RWPE1 (cell line): ENCODE measurements around the gene ULBP2.
"Not testable (repeated sequence)": the region's sequence is repeated elsewhere in the genome, so short reads cannot be mapped to it uniquely, and the experiment has no call there.

ENCODE experiments used
- CTCF ChIA-PET: fragments of 350-600 bp; sonication (Branson Sonifier 250); formaldehyde crosslinking; extraction: SDS; loops from one replicate; lab custom pipeline; 2021; lab: Yijun Ruan, JAX
- POLR2A ChIA-PET: fragments of 400-600 bp; formaldehyde crosslinking; extraction: SDS; loops from one replicate; lab custom pipeline; 2020; ENCODE audit warnings: antibody characterized with exemption; ENCODE audit not compliant: low non-redundant PET; lab: Yijun Ruan, JAX
- DNase-seq: peaks from one replicate; pipeline ENCODE4 v3.0.0; 2012; ENCODE audit warnings: low spot score
- H3K27ac ChIP-seq: fragments of 450-650 bp; 2 replicates; pipeline ENCODE4 v1.5.1; 2017
- CTCF ChIP-seq: fragments of 450-650 bp; conservative IDR thresholded peaks from 2 replicates; pipeline ENCODE4 v1.5.1; 2017; ENCODE audit warnings: low read depth, mild to moderate bottlenecking

ULBP2 gene

GRCh38 chr6:149907317-149907716 lies 34.5 kb upstream of the ULBP2 start:
- no peak for DNase-seq
- TF ChIP-seq CTCF: no peak
- POLR2A ChIA-PET: no interaction called here
- no peak overlapping the region for H3K27ac ChIP-seq
- CTCF ChIA-PET: interaction anchor here (0.6 kb wide), 1 partner anchor 128 kb away, joined by 3 read pairs; no protein-coding TSS in a partner anchor

GRCh38 chr6:149908480-149908879 lies 33.3 kb upstream of the ULBP2 start:
- H3K27ac ChIP-seq, POLR2A ChIA-PET, DNase-seq: not testable (repeated sequence)
- CTCF ChIA-PET: interaction anchor here (0.6 to 0.7 kb wide), 2 partner anchors 31 to 101 kb away, joined by 3 read pairs; no protein-coding TSS in a partner anchor

- ChIA-PET CTCF (interaction anchor here (0.6 kb wide), 1 partner anchor 14 kb away, joined by 3 read pairs; no protein-coding TSS in a partner anchor), POLR2A (no interaction called here)
Observed at GRCh38 chr6:149909701-149910470, 31.9 kb upstream of the ULBP2 start.

GRCh38 chr6:149910721-149911151 lies 31.1 kb upstream of the ULBP2 start:
- H3K27ac ChIP-seq: no peak overlapping the region
- ChIA-PET CTCF (interaction anchor here (0.6 kb wide), 1 partner anchor 13 kb away, joined by 3 read pairs; no protein-coding TSS in a partner anchor), POLR2A (no interaction called here)
- no peak for DNase-seq
- no peak for TF ChIP-seq CTCF

More at GRCh38 chr6:149909701-149910470, 31.9 kb upstream of the ULBP2 start:
- no peak overlapping the region for H3K27ac ChIP-seq
- DNase-seq: no peak
- no peak for TF ChIP-seq CTCF

- DNase-seq, POLR2A ChIA-PET, CTCF ChIA-PET, H3K27ac ChIP-seq: not testable (repeated sequence)
Observed at GRCh38 chr6:149912680-149913079, 29.1 kb upstream of the ULBP2 start.

- CTCF ChIA-PET: no interaction called here
- no peak overlapping the region for H3K27ac ChIP-seq
- DNase-seq: no peak
- TF ChIP-seq CTCF: no peak
- POLR2A ChIA-PET: no interaction called here
Observed at GRCh38 chr6:149913085-149913484, 28.7 kb upstream of the ULBP2 start.

- ChIA-PET POLR2A (no interaction called here), CTCF (interaction anchor here (0.9 kb wide), 1 partner anchor 48 kb away, joined by 5 read pairs; no protein-coding TSS in a partner anchor)
- no peak overlapping the region for H3K27ac ChIP-seq
- no peak for DNase-seq
- no peak for TF ChIP-seq CTCF
Observed at GRCh38 chr6:149913540-149914240, 28.1 kb upstream of the ULBP2 start.
